Activated CD4-positive, CD25-positive, alpha-beta regulatory T cell treated with anti-CD3 and anti-CD28 coated beads, Interleukin-2, amount 50 U/mL, for 24 hours (primary cell): Measurements from ENCODE around the gene YWHAB.
"Not testable (repeated sequence)": the region's sequence is repeated elsewhere in the genome, so short reads cannot be mapped to it uniquely, and the experiment has no call there.

Experiments used
- ATAC-seq, 2 donors: fragments of 150-1000 bp; cut with Tn5 transposase; one replicate each; pipeline ENCODE4 v1.10.0; 2021; ENCODE audit warnings: mild to moderate bottlenecking in 1 of 2, moderate library complexity in 1 of 2

YWHAB gene

DNA sequence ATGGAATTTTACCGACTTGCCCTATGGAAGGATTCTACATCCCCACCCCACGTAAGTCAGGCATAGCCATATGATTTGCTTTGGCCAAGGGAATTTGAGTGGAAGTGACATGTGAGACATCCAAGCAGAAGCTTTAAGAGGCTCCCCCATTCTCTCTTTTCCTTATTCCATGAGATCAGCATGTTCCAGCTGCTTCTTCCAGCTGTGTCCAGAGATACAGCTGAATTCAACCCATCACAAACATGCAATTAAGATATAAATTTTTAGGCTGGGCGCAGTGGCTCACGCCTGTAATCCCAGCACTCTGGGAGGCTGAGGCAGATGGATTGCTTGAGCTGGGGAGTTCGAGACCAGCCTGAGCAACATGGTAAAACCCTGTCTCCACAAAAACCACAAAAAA, 16.0 kb upstream of the YWHAB start:
- ATAC-seq, result no peak

- not testable (repeated sequence) for ATAC-seq
These were observed 3.1 kb upstream of the YWHAB start for GRCh38 chr20:44882360-44882759.

- no peak for ATAC-seq
These were observed 2.1 kb upstream of the YWHAB start for GRCh38 chr20:44883214-44883902.

- no peak for ATAC-seq
These were observed 556 bp upstream of the YWHAB start for GRCh38 chr20:44884907-44885391.

DNA sequence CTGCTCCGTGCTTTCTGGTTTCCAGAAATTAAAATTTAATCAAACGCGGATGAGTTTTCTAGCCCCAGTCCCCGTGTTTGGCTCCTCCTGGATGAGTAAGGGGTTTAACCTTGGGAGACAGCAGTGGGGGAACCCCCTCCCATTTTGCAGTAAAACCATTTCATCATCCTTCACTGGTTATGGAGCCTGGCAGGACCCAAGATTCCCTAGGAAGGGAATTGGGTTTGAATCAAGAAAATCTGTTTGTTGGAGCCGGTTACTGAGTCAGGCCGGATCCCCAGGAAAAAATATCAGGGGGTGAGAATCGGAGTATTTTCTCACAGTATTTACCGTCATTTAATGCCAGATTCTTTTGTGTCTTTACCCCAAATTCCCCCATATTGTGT, 754 bp downstream of the YWHAB start:
- no peak for ATAC-seq

GRCh38 chr20:44886828-44887227, 1.3 kb downstream of the YWHAB start:
- ATAC-seq, result no peak

DNA sequence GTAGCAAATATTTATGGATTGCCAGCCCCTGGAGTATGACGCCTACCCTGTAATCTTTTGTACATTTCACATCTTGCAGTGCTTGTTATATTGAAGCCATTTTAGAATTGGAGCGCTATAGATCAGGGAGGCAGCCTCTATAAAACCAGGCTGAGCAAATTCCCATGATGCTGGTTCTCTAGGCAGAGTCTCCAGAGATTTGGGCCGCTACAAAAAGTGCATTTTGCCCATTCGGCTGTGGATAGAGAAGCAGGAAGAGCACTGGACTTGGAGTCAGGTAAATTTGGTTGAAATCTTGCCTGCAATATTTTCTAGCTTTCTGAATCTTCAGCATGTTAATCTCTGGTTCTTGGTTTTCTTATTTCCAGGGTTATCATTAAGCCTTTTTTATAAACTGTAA, 2.0 kb downstream of the YWHAB start:
- ATAC-seq, result no peak

- no peak for ATAC-seq
These were observed 3.0 kb downstream of the YWHAB start for GRCh38 chr20:44888226-44889103.

- no peak for ATAC-seq
These were observed 6.3 kb downstream of the YWHAB start for GRCh38 chr20:44891826-44892225.

DNA sequence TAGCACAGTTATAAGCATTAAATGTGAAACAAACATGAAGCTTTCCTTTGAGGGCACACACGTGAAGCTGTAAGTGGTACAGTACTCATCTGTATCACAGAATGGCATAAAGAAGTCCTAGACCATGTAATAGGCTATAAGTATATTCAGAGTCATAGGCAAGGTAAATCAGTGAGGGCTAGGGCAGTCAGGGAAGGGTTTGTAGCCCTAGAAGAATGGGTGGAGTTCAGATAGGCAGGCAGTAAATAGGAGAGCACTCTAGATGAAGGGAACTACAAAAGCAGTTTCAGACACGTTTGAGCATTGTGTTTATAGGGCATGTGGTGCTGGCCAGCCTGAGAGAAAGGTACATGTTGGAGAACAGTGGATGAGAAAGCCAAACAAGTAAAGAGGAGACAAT, 9.5 kb downstream of the YWHAB start:
- no peak for ATAC-seq

GRCh38 chr20:44896583-44896982, 11.1 kb downstream of the YWHAB start:
- ATAC-seq, result no peak

DNA sequence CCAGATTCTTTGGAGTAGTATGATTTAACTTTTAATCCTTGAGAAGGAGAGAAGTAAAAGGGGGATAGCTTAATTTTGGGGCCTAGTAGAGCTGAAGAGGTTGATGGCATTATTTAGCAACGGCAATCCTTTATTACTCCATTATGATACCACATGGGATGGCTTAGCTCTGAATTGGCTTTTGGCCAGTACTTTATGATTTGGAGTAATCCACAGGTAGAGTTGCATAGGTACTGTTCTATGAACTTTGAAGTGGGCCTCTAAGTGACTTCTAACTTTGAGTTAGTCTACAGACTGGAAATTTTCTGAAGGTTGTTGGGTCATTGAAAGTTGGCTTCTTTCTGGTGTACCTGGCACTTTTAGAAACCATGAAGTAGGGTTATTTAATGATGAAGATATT, 11.6 kb downstream of the YWHAB start:
- no peak for ATAC-seq

- ATAC-seq, result no peak
These were observed 14.8 kb downstream of the YWHAB start for GRCh38 chr20:44900231-44900854.

- ATAC-seq, result peak; percentile 71 to 93
These were observed 16.5 kb downstream of the YWHAB start for GRCh38 chr20:44901974-44902373.

- no peak for ATAC-seq
These were observed 18.9 kb downstream of the YWHAB start for GRCh38 chr20:44904377-44904776.

DNA sequence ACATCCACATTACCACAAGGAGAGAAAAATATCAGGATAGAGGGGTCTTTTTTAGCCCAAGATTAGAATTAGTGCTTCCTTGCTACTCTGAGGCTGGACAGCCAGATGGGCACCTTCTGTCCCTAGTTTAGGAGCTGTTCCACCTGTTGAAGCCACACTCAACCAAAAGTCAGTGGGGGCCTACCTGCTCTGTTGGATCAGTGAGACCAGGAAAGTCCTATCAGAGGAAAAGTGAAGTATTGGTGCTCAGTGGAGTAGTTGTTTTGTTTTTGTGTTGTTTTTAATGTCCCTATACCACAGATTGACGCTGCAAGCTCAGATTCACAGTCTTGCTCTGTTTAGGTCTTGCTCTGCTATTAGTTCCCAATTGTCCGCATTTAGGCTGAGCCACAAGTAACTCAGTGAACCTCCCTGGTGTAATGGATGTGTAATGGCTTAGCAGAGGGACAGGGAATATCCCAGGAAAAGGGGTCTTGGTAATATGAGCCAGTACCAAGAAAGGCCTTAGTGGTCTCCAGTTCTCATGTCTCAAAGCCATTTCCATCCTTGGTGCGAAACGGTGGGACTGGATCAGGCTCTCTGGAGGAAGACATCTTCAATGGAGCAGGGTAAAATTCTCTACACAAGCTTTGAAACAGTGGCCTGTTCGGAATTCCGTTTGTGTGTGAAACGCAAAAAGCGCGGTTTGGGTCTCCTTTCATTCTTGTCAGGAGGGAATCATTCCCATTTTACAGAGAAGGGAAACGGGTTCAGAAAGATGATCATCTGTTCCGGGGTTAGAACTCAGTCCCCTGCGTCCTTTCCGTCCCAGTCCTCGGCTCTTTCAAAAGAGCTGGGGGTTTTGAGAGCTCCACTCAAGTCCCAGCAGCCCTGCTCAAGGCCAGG, 23.7 kb downstream of the YWHAB start:
- ATAC-seq, result no peak

- ATAC-seq, result peak; percentile 94 to 95
These were observed 24.6 kb downstream of the YWHAB start, which contains the start of gene PABPC1L for GRCh38 chr20:44909872-44910689. PABPC1L (plus strand) TSS chr20:44910060; CDS start chr20:44910144, 84 bp downstream.

GRCh38 chr20:44910690-44911262, 25.3 kb downstream of the YWHAB start:
- no peak for ATAC-seq

- no peak for ATAC-seq
These were observed 25.9 kb downstream of the YWHAB start for GRCh38 chr20:44911264-44911921.

- ATAC-seq, result no peak
These were observed 26.7 kb downstream of the YWHAB start for GRCh38 chr20:44912189-44912588.
